ENCODE results near the gene NOTCH1. TPM values are rescaled to one million over a fixed set of nuclear protein-coding genes. Genes with fewer than 3 reads are reported as not detected.

Gene NOTCH1
- total RNA-seq, 4 donors from 2014 or later, result 48.6 to 90.6 (median 58.8) TPM

DNA sequence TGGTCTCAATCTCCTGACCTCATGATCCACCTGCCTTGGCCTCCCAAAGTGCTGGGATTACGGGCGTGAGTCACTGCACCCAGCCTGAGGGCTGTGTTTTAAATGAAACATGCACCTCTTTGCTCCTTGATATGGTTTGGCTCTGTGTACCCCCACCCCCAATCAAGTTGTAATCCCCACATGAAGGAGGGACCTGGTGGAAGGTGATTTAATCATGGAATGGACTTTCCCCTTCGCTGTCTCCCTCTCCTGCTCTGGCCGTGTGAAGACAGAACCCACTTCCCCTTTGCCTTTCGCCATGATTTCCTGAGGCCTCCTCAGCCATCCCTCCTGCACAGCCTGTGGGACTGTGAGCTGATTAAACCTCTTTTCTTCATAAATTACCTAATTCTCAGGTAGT, 12.5 kb upstream of the NOTCH1 start:
- WGBS, result 49% methylated on average over 5 of the region's 5 CpGs
- Histone ChIP-seq H3K9me3 (no peaks in the 10 kb centered on the region), H3K27ac (replicated peaks in 1 of 4) (no peak overlapping the region), H3K4me1 (peaks cover 9 to 49% (median 39%) of the 10 kb centered on the region in 4 donors), H3K36me3 (no peaks in the 10 kb centered on the region), H3K4me3 (no peak overlapping the region), H3K27me3 (no peaks in the 10 kb centered on the region)
- intact Hi-C loops (cut with DNase I), result no loop called here
- TF ChIP-seq POLR2AphosphoS5 (IDR thresholded peaks at IDR 0.05) (no peak), EP300 (IDR thresholded peaks at IDR 0.05) (no peak), POLR2A (IDR thresholded peaks at IDR 0.05; ENCODE audit: low read depth) (no peak)
- TF ChIP-seq, protein P1, sequence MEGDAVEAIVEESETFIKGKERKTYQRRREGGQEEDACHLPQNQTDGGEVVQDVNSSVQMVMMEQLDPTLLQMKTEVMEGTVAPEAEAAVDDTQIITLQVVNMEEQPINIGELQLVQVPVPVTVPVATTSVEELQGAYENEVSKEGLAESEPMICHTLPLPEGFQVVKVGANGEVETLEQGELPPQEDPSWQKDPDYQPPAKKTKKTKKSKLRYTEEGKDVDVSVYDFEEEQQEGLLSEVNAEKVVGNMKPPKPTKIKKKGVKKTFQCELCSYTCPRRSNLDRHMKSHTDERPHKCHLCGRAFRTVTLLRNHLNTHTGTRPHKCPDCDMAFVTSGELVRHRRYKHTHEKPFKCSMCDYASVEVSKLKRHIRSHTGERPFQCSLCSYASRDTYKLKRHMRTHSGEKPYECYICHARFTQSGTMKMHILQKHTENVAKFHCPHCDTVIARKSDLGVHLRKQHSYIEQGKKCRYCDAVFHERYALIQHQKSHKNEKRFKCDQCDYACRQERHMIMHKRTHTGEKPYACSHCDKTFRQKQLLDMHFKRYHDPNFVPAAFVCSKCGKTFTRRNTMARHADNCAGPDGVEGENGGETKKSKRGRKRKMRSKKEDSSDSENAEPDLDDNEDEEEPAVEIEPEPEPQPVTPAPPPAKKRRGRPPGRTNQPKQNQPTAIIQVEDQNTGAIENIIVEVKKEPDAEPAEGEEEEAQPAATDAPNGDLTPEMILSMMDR (IDR thresholded peaks at IDR 0.05), result no peak
- no peak for DNase-seq (ENCODE audit: extremely low spot score)

DNA sequence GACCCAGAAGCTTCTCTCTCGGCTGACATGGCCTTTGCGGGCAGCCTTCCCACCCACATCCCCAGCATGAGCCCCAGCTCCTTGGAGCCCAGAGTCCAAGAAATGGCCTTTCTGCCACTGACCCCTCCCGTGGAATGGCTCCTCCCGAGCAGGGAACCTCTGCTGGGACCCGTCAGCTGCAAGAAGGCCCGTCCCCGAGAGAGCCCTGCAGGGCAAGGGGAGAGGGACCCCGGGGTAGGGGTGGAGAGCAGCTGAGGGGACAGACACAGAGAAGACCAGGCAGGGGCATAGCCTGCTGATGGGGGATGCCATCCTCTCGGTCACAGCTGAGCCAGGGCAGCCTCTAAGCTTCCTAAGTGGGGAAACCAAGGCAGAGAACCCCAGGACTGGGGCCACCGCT, 11.2 kb upstream of the NOTCH1 start:
- H3K36me3 ChIP-seq, result no peaks in the 10 kb centered on the region
- WGBS, result 70% methylated on average over 7 of the region's 10 CpGs
- H3K27me3 ChIP-seq, result no peaks in the 10 kb centered on the region
- no peak overlapping the region for H3K27ac ChIP-seq (replicated peaks in 1 of 4)
- DNase-seq (ENCODE audit: extremely low spot score), result no peak
- peaks cover 7 to 54% (median 44%) of the 10 kb centered on the region in 4 donors for H3K4me1 ChIP-seq
- no peaks in the 10 kb centered on the region for H3K9me3 ChIP-seq
- TF ChIP-seq EP300 (IDR thresholded peaks at IDR 0.05), result no peak
- no peak overlapping the region for H3K4me3 ChIP-seq
- intact Hi-C loops (cut with DNase I), result no loop called here

DNA sequence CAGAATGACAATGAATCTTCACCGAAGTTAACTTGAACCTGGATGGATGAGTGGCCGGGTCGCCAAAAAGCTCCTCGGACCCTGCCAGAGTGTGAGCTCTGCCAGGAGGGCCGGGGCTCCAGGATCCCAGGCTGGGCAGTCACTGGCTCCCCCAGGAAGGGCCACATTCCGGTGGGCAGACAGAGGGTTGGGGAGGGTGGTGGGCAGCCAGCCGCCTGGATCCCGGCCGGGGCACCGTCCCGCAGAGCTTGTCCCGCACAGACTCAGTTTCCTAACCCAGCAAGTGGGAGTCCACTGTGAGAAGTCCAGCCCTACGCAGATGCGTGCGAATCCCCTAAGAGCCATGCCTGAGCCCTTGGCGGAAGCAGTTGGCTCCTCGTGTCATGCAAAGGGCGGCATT, 10.3 kb upstream of the NOTCH1 start:
- 89% methylated on average over 18 of the region's 18 CpGs for WGBS

DNA sequence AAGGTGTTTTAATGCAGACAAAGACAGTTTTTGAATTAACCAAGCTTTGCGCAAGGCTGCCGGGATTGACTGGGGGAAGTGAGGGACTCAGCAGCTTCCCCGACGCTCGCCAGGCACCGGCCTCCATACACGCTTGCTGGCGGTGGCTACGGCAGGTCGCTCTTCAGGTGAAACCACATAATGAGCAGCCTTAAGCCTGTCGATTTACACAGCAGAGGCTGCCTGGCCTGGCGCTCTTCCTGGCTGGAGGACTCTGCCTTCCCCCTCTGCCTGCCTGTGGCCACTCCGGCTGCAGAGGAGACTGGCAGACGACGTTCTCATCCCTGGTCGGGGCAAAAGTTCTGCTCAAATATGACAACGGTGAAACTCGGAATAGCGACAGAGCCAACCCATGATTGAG, 9.0 kb upstream of the NOTCH1 start:
- H3K27me3 ChIP-seq, result no peaks in the 10 kb centered on the region
- H3K36me3 ChIP-seq, result no peaks in the 10 kb centered on the region
- 77% methylated on average over 15 of the region's 19 CpGs for WGBS
- TF ChIP-seq POLR2A (IDR thresholded peaks at IDR 0.05; ENCODE audit: low read depth) (no peak), POLR2AphosphoS5 (IDR thresholded peaks at IDR 0.05) (no peak), EP300 (IDR thresholded peaks at IDR 0.05) (no peak)
- TF ChIP-seq, protein P1 (IDR thresholded peaks at IDR 0.05), result no peak
- no peak overlapping the region for H3K4me3 ChIP-seq
- intact Hi-C loops (cut with DNase I), result no loop called here
- H3K4me1 ChIP-seq, result peaks cover 28 to 75% (median 66%) of the 10 kb centered on the region in 4 donors
- H3K27ac ChIP-seq (replicated peaks in 1 of 4), result peak overlapping the region; percentile 18 to 52 (median 36)
- no peak for DNase-seq (ENCODE audit: extremely low spot score)
- H3K9me3 ChIP-seq, result no peaks in the 10 kb centered on the region

More for the DNA sequence above, 10.3 kb upstream of the NOTCH1 start:
- Histone ChIP-seq H3K4me1 (peaks cover 16 to 62% (median 53%) of the 10 kb centered on the region in 4 donors), H3K27me3 (no peaks in the 10 kb centered on the region), H3K36me3 (no peaks in the 10 kb centered on the region), H3K9me3 (no peaks in the 10 kb centered on the region), H3K27ac (replicated peaks in 1 of 4) (no peak overlapping the region), H3K4me3 (no peak overlapping the region)
- no peak for DNase-seq (ENCODE audit: extremely low spot score)
- no peak for TF ChIP-seq POLR2A (IDR thresholded peaks at IDR 0.05; ENCODE audit: low read depth)
- intact Hi-C loops (cut with DNase I), result no loop called here

DNA sequence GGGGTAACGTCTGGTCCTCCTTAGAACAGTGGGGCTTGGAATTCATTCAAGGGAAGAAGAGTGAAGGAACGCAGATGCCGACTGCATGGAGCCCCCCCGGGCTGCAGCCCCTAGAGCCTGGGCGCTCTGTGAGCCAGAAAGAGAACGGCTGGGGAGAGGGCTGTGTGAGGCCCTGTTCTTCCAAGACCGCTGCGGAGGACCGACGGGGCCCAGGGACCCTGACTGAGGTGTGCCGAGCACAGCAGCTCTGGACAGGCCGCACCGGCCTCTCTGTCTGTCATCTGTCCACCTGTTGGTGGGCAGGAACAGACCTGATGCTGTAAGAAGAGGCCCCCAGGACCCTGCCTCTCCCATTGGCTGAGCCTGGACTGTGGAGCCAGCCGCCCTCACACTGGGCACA, 7.7 kb upstream of the NOTCH1 start:
- Histone ChIP-seq H3K27ac (replicated peaks in 1 of 4) (peak overlapping the region; percentile 27 to 99 (median 96)), H3K9me3 (no peaks in the 10 kb centered on the region), H3K36me3 (no peaks in the 10 kb centered on the region), H3K4me1 (peaks cover 29 to 87% (median 79%) of the 10 kb centered on the region in 4 donors), H3K27me3 (no peaks in the 10 kb centered on the region), H3K4me3 (no peak overlapping the region)
- 73% methylated on average over 12 of the region's 14 CpGs for WGBS
- no peak for TF ChIP-seq POLR2AphosphoS5 (IDR thresholded peaks at IDR 0.05)
- TF ChIP-seq EP300 (IDR thresholded peaks at IDR 0.05), result no peak
- TF ChIP-seq, protein P1 (IDR thresholded peaks at IDR 0.05), result no peak
- no peak for TF ChIP-seq POLR2A (IDR thresholded peaks at IDR 0.05; ENCODE audit: low read depth)
- intact Hi-C loops (cut with DNase I), result no loop called here
- DNase-seq (ENCODE audit: extremely low spot score), result no peak

DNA sequence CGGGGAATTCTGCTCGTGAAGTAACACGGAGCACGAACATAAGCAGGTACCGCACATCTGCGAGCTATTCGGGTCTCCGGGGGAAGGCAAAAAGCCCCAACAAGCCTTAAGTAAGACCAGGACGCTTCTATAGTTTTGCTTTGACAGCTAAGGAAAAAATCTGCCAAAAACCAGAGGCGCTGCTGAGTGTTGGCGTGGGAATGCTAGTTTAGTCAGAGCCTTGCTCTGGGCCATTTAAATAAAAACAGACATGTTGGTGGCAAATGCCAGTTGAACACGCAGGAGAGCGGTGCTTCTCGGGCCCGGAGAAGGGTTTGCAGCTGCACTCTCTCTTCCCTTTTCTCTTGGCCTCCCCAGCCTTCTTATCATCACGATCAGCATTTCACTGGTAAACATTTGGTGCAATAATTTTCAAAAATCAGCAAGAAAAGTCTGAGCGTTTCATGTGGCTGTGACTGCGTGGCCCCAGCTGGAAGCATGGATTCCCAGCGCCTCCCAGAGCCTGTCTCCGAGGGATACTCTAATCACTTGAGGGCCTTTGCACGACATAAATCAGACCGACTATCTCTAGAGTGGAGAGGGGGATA, 6.4 kb upstream of the NOTCH1 start:
- H3K4me1 ChIP-seq, result peaks cover 39 to 91% (median 86%) of the 10 kb centered on the region in 4 donors

More for the DNA sequence above, 6.4 kb upstream of the NOTCH1 start:
- intact Hi-C loops (cut with DNase I), result no loop called here
- no peak for DNase-seq (ENCODE audit: extremely low spot score)
- Histone ChIP-seq H3K27ac (replicated peaks in 1 of 4) (peak overlapping the region; percentile 95 to 99 (median 98)), H3K27me3 (no peaks in the 10 kb centered on the region), H3K4me3 (peak overlapping the region; percentile 36 to 98 (median 94)), H3K36me3 (no peaks in the 10 kb centered on the region), H3K9me3 (no peaks in the 10 kb centered on the region)
- TF ChIP-seq EP300 (IDR thresholded peaks at IDR 0.05), result no peak
- TF ChIP-seq POLR2AphosphoS5 (IDR thresholded peaks at IDR 0.05), result peak; percentile 40 to 44
- 11% methylated on average over 20 of the region's 22 CpGs for WGBS
